NT2/D1 (cell line): ENCODE measurements around the gene HMGCR.

Experiments
- SUZ12 ChIP-seq: IDR thresholded peaks from 2 replicates; pipeline ENCODE4 v1.6.1; 2011; ENCODE audit not compliant: insufficient read length, insufficient read depth; ENCODE audit errors: extremely low read depth
- YY1 ChIP-seq: IDR thresholded peaks from 2 replicates; pipeline ENCODE4 v1.6.1; 2011; ENCODE audit not compliant: insufficient read length, insufficient read depth
- ZNF274 ChIP-seq: IDR thresholded peaks from 2 replicates; pipeline ENCODE4 v1.6.1; 2011; ENCODE audit warnings: mild to moderate bottlenecking, low read depth, low read length

DNA sequence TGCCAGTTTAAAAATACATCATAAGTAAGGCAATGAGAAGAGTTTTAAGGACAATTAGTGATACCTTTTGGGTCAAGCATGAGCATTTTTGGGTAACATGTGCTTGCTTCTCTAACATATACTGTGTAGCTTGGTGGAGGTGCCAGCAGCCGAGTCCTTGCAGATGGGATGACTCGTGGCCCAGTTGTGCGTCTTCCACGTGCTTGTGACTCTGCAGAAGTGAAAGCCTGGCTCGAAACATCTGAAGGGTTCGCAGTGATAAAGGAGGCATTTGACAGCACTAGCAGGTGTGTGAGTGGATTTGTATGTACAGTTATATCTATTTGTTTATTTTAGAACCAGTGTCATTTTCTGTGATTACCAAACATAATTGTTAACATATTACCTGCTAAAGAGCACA is 18.2 kb downstream of the HMGCR start:
- TF ChIP-seq YY1 (no peak), SUZ12 (no peak), ZNF274 (no peak)
